HEK293T (cell line): ENCODE data around the gene ABCA9.

Experiments used
- CTCF ChIA-PET: fragments of 350-600 bp; formaldehyde crosslinking; extraction: SDS; loops from one replicate; lab custom pipeline; 2021; ENCODE audit warnings: antibody characterized with exemption, inconsistent platforms; lab: Yijun Ruan, JAX
- POLR2A ChIA-PET: fragments of 350-600 bp; formaldehyde crosslinking; extraction: SDS; loops from one replicate; lab custom pipeline; 2020; ENCODE audit warnings: antibody characterized with exemption, inconsistent platforms; lab: Yijun Ruan, JAX
- DNase-seq: peaks from one replicate; pipeline ENCODE4 v3.0.0; 2012; ENCODE audit warnings: mixed read lengths; ENCODE audit errors: extremely low spot score
- ARNT ChIP-seq: fragments of 450-650 bp; IDR thresholded peaks from 2 replicates; pipeline ENCODE4 v1.6.1; 2017; ENCODE audit warnings: mild to moderate bottlenecking
- BHLHE40 ChIP-seq: fragments of 450-650 bp; IDR thresholded peaks from 2 replicates; pipeline ENCODE4 v1.6.1; 2016; ENCODE audit warnings: mild to moderate bottlenecking, moderate library complexity, borderline replicate concordance
- CTBP1 ChIP-seq: fragments of 450-650 bp; IDR thresholded peaks from 2 replicates; pipeline ENCODE4 v1.6.1; 2016; ENCODE audit warnings: borderline replicate concordance
- ELF4 ChIP-seq: fragments of 450-650 bp; IDR thresholded peaks from 2 replicates; pipeline ENCODE4 v1.6.1; 2017; ENCODE audit warnings: antibody characterized with exemption
- FOXA1 ChIP-seq: fragments of 450-650 bp; IDR thresholded peaks from 2 replicates; pipeline ENCODE4 v1.6.1; 2016; ENCODE audit warnings: mild to moderate bottlenecking
- FOXK2 ChIP-seq: fragments of 450-650 bp; IDR thresholded peaks from 2 replicates; pipeline ENCODE4 v1.6.1; 2016; ENCODE audit warnings: mild to moderate bottlenecking
- FOXM1 ChIP-seq: fragments of 450-650 bp; IDR thresholded peaks from 2 replicates; pipeline ENCODE4 v1.6.1; 2017; ENCODE audit warnings: mild to moderate bottlenecking, borderline replicate concordance
- HDGF ChIP-seq: fragments of 450-650 bp; IDR thresholded peaks from 2 replicates; pipeline ENCODE4 v1.6.1; 2017; ENCODE audit warnings: antibody characterized with exemption, borderline replicate concordance
- L3MBTL2 ChIP-seq: fragments of 450-650 bp; conservative IDR thresholded peaks from 2 replicates; pipeline ENCODE4 v1.6.1; 2016; ENCODE audit warnings: mild to moderate bottlenecking
- LEF1 ChIP-seq: fragments of 450-650 bp; IDR thresholded peaks from 2 replicates; pipeline ENCODE4 v1.6.1; 2017; ENCODE audit warnings: mild to moderate bottlenecking, borderline replicate concordance
- NFRKB ChIP-seq: fragments of 450-650 bp; IDR thresholded peaks from 2 replicates; pipeline ENCODE4 v1.6.1; 2016; ENCODE audit warnings: mild to moderate bottlenecking, moderate library complexity
- PKNOX1 ChIP-seq: fragments of 450-650 bp; IDR thresholded peaks from 2 replicates; pipeline ENCODE4 v1.6.1; 2016
- SP1 ChIP-seq: fragments of 450-650 bp; IDR thresholded peaks from 2 replicates; pipeline ENCODE4 v1.6.1; 2017
- SUZ12 ChIP-seq: fragments of 450-650 bp; IDR thresholded peaks from 2 replicates; pipeline ENCODE4 v1.6.1; 2016; ENCODE audit warnings: mild to moderate bottlenecking
- TARDBP ChIP-seq: fragments of 450-650 bp; IDR thresholded peaks from 2 replicates; pipeline ENCODE4 v1.6.1; 2016
- ZNF384 ChIP-seq: fragments of 450-650 bp; IDR thresholded peaks from 2 replicates; pipeline ENCODE4 v1.6.1; 2016

Gene ABCA9

GRCh38 chr17:68987966-68988365 lies 72.8 kb downstream of the ABCA9 start:
- TF ChIP-seq BHLHE40, result no peak
- no peak for TF ChIP-seq ZNF384
- no peak for TF ChIP-seq FOXA1
- no peak for TF ChIP-seq HDGF
- TF ChIP-seq ELF4, result no peak
- no peak for TF ChIP-seq FOXK2
- CTCF ChIA-PET, result no interaction called here
- POLR2A ChIA-PET, result no interaction called here
- DNase-seq, result no peak

- POLR2A ChIA-PET, result no interaction called here
- no peak for DNase-seq
- CTCF ChIA-PET, result no interaction called here
- TF ChIP-seq L3MBTL2, result no peak
- no peak for TF ChIP-seq BHLHE40
- TF ChIP-seq ARNT, result no peak
- no peak for TF ChIP-seq SP1
- no peak for TF ChIP-seq TARDBP
- TF ChIP-seq NFRKB, result no peak
- no peak for TF ChIP-seq FOXK2
- no peak for TF ChIP-seq FOXA1
- TF ChIP-seq ZNF384, result no peak
- no peak for TF ChIP-seq CTBP1
- TF ChIP-seq ELF4, result no peak
- TF ChIP-seq PKNOX1, result no peak
- no peak for TF ChIP-seq SUZ12
Measured at GRCh38 chr17:68981288-68981687, 79.4 kb downstream of the ABCA9 start.

- ChIA-PET CTCF (no interaction called here), POLR2A (no interaction called here)
- TF ChIP-seq CTBP1, result no peak
- TF ChIP-seq ARNT, result no peak
- TF ChIP-seq L3MBTL2, result no peak
- no peak for TF ChIP-seq ELF4
Measured at GRCh38 chr17:68973098-68973846, 87.5 kb downstream of the ABCA9 start.

GRCh38 chr17:68972119-68972704 lies 88.5 kb downstream of the ABCA9 start:
- ChIA-PET CTCF (no interaction called here), POLR2A (no interaction called here)
- TF ChIP-seq FOXA1 (no peak), HDGF (no peak), BHLHE40 (no peak), CTBP1 (no peak), ARNT (no peak), NFRKB (no peak), LEF1 (no peak), SP1 (no peak), FOXM1 (no peak), FOXK2 (no peak), ELF4 (no peak), SUZ12 (no peak), ZNF384 (no peak)
- peak; percentile 31 for DNase-seq

More at GRCh38 chr17:68973098-68973846, 87.5 kb downstream of the ABCA9 start:
- DNase-seq, result no peak

GRCh38 chr17:68969101-68969500 lies 91.6 kb downstream of the ABCA9 start:
- ChIA-PET POLR2A (no interaction called here), CTCF (interaction anchor here (1.0 kb wide), 1 partner anchor 160 kb away, joined by 3 read pairs; no protein-coding TSS in a partner anchor)
- TF ChIP-seq HDGF, result no peak
- no peak for TF ChIP-seq PKNOX1
- no peak for TF ChIP-seq ELF4
- no peak for TF ChIP-seq BHLHE40
- TF ChIP-seq ARNT, result no peak
- TF ChIP-seq ZNF384, result no peak
- TF ChIP-seq FOXM1, result no peak
- no peak for TF ChIP-seq SP1
- no peak for TF ChIP-seq CTBP1
- no peak for TF ChIP-seq TARDBP
- TF ChIP-seq NFRKB, result no peak
- TF ChIP-seq L3MBTL2, result no peak
- no peak for TF ChIP-seq LEF1
- TF ChIP-seq FOXA1, result no peak
- no peak for DNase-seq

DNA sequence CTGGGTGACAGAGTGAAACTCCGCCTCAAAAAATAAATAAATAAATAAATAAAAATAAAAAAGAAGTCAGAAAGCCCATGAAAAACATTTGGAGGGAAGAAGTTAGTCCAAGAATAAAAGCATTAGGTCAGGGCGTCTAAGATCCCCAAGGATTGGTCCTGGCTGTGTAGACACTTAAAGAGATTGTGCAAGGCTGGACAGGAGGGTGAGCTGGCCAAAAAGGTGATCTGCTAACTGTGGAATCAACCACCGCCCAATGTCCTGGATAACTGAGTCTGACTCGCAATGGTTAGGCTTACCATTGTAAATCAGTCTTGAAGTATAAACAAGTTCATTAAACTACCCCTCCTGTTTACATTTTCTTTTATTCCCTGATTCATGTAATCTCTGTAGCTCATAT lies 96.8 kb downstream of the ABCA9 start:
- POLR2A ChIA-PET, result no interaction called here
- no peak for DNase-seq
- TF ChIP-seq LEF1 (no peak), SP1 (no peak), NFRKB (no peak), ARNT (no peak), TARDBP (no peak), FOXM1 (no peak), SUZ12 (no peak), PKNOX1 (no peak), FOXK2 (no peak), FOXA1 (no peak), ZNF384 (no peak)
- CTCF ChIA-PET, result no interaction called here
